Pancreas (tissue), 10 donors: Measurements from ENCODE around the gene IFIH1. TPM values are rescaled to one million over a fixed set of nuclear protein-coding genes. Genes with fewer than 3 reads are reported as not detected.

Source experiments
- ATAC-seq, 4 donors: fragments of 200-7000 bp; cut with Tn5 transposase; one replicate each; pipeline versions ENCODE4 v1.8.0 to v1.9.1; 2020; ENCODE audit warnings: mild to moderate bottlenecking in 4 of 4, moderate library complexity in 4 of 4
- DNase-seq, 6 donors: peaks; one replicate each; pipeline ENCODE4 v3.0.0-alpha.2; 2020
- FAIRE-seq: peaks from 2 replicates; lab custom pipeline; 2012; peaks lifted over from hg19 to GRCh38; lab: Jason Lieb, UNC
- H3K27ac ChIP-seq, 4 donors: fragments of 200-600 bp; sonication (generic); 1 replicate in 3 of 4; 2 replicates in 1 of 4; pipeline versions ENCODE4 v1.5.0 to v1.8.0; 2020
- H3K27me3 ChIP-seq, 4 donors: fragments of 200-600 bp; one replicate each; pipeline ENCODE4 v1.8.0; 2021
- H3K36me3 ChIP-seq, 3 donors: fragments of 200-600 bp; sonication (generic) in 1 of 3; one replicate each; pipeline versions ENCODE4 v1.5.0 to v1.8.0; 2020 to 2021
- H3K4me1 ChIP-seq, 3 donors: fragments of 200-600 bp; one replicate each; pipeline ENCODE4 v1.8.0; 2021
- H3K4me3 ChIP-seq, 4 donors: fragments of 200-600 bp; sonication (generic) in 2 of 4; one replicate each; pipeline versions ENCODE4 v1.5.0 to v1.8.0; 2020 to 2021
- H3K9me3 ChIP-seq, 4 donors: fragments of 200-600 bp; one replicate each; pipeline ENCODE4 v1.8.0; 2021
- CTCF ChIP-seq, 4 donors: fragments of 200-600 bp; sonication (generic) in 3 of 4; IDR thresholded peaks; one replicate each; pipeline versions ENCODE4 v1.5.0 to v1.8.0; 2021; ENCODE audit warnings: antibody characterized with exemption in 4 of 4
- WGBS, 2 donors: extraction: QIAGEN DNeasy Blood & Tissue Kit; methylation state at CpG; one replicate each; pipeline ENCODE4 v1.1.7; 2013; 5-methylcytosine and 5-hydroxymethylcytosine counted together
- intact Hi-C, 3 donors: fragments of 100-400 bp; cut with DNase I; formaldehyde crosslinking; loops; one replicate each; pipeline versions ENCODE4 v1.11.1 to v1.14.2; 2022
- polyA plus RNA-seq, 2 donors: library from polyadenylated mRNA; stranded (reverse); fragments of 200-250 nt; gene quantifications; one replicate each; pipeline ENCODE4 v1.2.3, GENCODE V29; 2013
- total RNA-seq, 6 donors: library from RNA; stranded (reverse); fragmentation: NEBNext Ultra II Directional in 4 of 6; extraction: Animal tissue kit (Norgen Biotek cat#: 25700) in 4 of 6; gene quantifications; one replicate each; pipeline versions ENCODE4 v1.2.1 to v1.2.4, GENCODE V29; 2021 to 2023
- donor health status: healthy with polysubstance abuse.
- donor health status: DM: no; HTN: no; CAD: no; lungs with moderate emphysema.
- donor health status: DM: no; HTN: no; CAD: no.
- donor health status: control.
- donor health status: control.
- donor health status: Bipolar disorder and iron deficiency.
- donor health status: DM: yes; HTN: yes; CAD: no.
- donor health status: DM: no; HTN: no; CAD: no.
- donor health status: DM: no; HTN: no; CAD: no.
- donor health status: DM: yes; HTN: yes; CAD: no.

IFIH1 gene
- total and polyA plus RNA-seq, 8 donors = 5.7 to 19.5 (median 7.3) TPM

GRCh38 chr2:162243294-162243693, 75.2 kb downstream of the IFIH1 start, which contains the start of gene FAP:
Gene FAP (minus strand): TSS chr2:162243445. CDS start chr2:162243327, 118 bp downstream.
- FAIRE-seq (no peak), DNase-seq (no peak), ATAC-seq (peak in 2 of 4 donors; percentile 31 to 48)
- Histone ChIP-seq H3K4me3 (no peak within 1 kb of the TSS), H3K27me3 (no peaks in the 10 kb centered on the region), H3K9me3 (no peaks in the 10 kb centered on the region), H3K4me1 (peaks cover 0 to 8% (median 0%) of the 10 kb centered on the region in 3 donors), H3K27ac (peak within 1 kb of the TSS in 2 of 4 donors; percentile 21 to 30), H3K36me3 (no peaks in the 10 kb centered on the region)
- intact Hi-C loops = no loop called here
- 68 to 71% methylated on average over 6 of the region's 6 CpGs for WGBS, 2 donors
- no peak for TF ChIP-seq CTCF (IDR thresholded peaks at IDR 0.05)

- H3K27ac ChIP-seq = peak overlapping the region in 2 of 4 donors; percentile 19 to 21
- intact Hi-C loops = no loop called here
- no peak for TF ChIP-seq CTCF (IDR thresholded peaks at IDR 0.05)
- peaks cover 0 to 8% (median 0%) of the 10 kb centered on the region in 3 donors for H3K4me1 ChIP-seq
- no peaks in the 10 kb centered on the region for H3K27me3 ChIP-seq
- ATAC-seq (no peak), FAIRE-seq (no peak), DNase-seq (no peak)
- H3K9me3 ChIP-seq = no peaks in the 10 kb centered on the region
- no peaks in the 10 kb centered on the region for H3K36me3 ChIP-seq
- no peak overlapping the region for H3K4me3 ChIP-seq
- 32% methylated on average over 5 of the region's 5 CpGs for WGBS, 2 donors
These were observed 75.8 kb downstream of the IFIH1 start for GRCh38 chr2:162242586-162243280.

- no peak for FAIRE-seq
- H3K9me3 ChIP-seq = no peaks in the 10 kb centered on the region
These were observed 76.9 kb downstream of the IFIH1 start for GRCh38 chr2:162241571-162241970.

GRCh38 chr2:162234620-162235462, 83.6 kb downstream of the IFIH1 start:
- 93 to 95% methylated on average over 33 to 38 of the region's 38 CpGs for WGBS, 2 donors
- no peak for TF ChIP-seq CTCF (IDR thresholded peaks at IDR 0.05)
- DNase-seq (peak in 3 of 6 donors; percentile 23 to 63 (median 52)), ATAC-seq (no peak), FAIRE-seq (no peak)
- Histone ChIP-seq H3K4me1 (no peaks in the 10 kb centered on the region), H3K27me3 (no peaks in the 10 kb centered on the region), H3K36me3 (no peaks in the 10 kb centered on the region), H3K9me3 (no peaks in the 10 kb centered on the region), H3K4me3 (no peak overlapping the region), H3K27ac (no peak overlapping the region)
- intact Hi-C loops = no loop called here

More at GRCh38 chr2:162241571-162241970, 76.9 kb downstream of the IFIH1 start:
- Histone ChIP-seq H3K4me1 (peaks cover 0 to 8% (median 0%) of the 10 kb centered on the region in 3 donors), H3K27me3 (no peaks in the 10 kb centered on the region), H3K4me3 (no peak overlapping the region), H3K27ac (no peak overlapping the region), H3K36me3 (no peaks in the 10 kb centered on the region)
- ATAC-seq = no peak
- WGBS, 2 donors = 20 to 26% methylated on average over 1 of the region's 1 CpG
- intact Hi-C loops = no loop called here
- DNase-seq = no peak
- no peak for TF ChIP-seq CTCF (IDR thresholded peaks at IDR 0.05)
